ENCODE measurements around the gene NTSR1. TPM values are rescaled to one million over a fixed set of nuclear protein-coding genes. Genes with fewer than 3 reads are reported as not detected.

The NTSR1 gene
- total RNA-seq, 1 experiment from 2014 or later = 44.1 TPM

- in situ Hi-C loops (cut with HindIII; ENCODE audit: low pct_unique_long_range_greater_than_20kb, low sequenced_read_pairs) (no loop called here), intact Hi-C loops (cut with micrococcal nuclease; ENCODE audit: unreplicated experiment) (no loop called here)
- DNase-seq (ENCODE audit: low read depth, low spot score) (no peak), ATAC-seq (no peak)
- BruUV-seq (replicated peaks) = no TSS peak
- no peaks in the 10 kb centered on the region for H3K9me3 ChIP-seq (ENCODE audit: control insufficient read depth, insufficient read depth, low read depth, low read length)
- ChIA-PET CTCF (no interaction called here), POLR2A (interaction anchor here (0.7 kb wide), 2 partner anchors 63 to 241 kb away, joined by 4 to 14 read pairs; no protein-coding TSS in a partner anchor)
- no peaks in the 10 kb centered on the region for H3K36me3 ChIP-seq (ENCODE audit: control insufficient read depth, insufficient read depth, low read length)
- peaks cover 8% of the 10 kb centered on the region for H3K4me1 ChIP-seq (ENCODE audit: control insufficient read depth, insufficient read depth, low read length)
- TF ChIP-seq CTCF (IDR thresholded peaks at IDR 0.05) (no peak), SIN3A (IDR thresholded peaks at IDR 0.05; ENCODE audit: borderline replicate concordance, insufficient read depth, low read depth, low read length) (no peak), REST (IDR thresholded peaks at IDR 0.05; ENCODE audit: insufficient read depth in 1 of 2, low read depth in 2 of 2, low read length in 1 of 2) (no peak), TCF7L2 (IDR thresholded peaks at IDR 0.05; ENCODE audit: low read depth, low read length) (no peak), POLR2AphosphoS5 (IDR thresholded peaks at IDR 0.05; ENCODE audit: low read depth, low read length) (no peak)
- H3K27ac ChIP-seq (ENCODE audit: low read length) = no peak overlapping the region
- no peak overlapping the region for H3K4me3 ChIP-seq (ENCODE audit: low read depth in 2 of 2, low read length in 2 of 2)
- no peaks in the 10 kb centered on the region for H3K27me3 ChIP-seq (ENCODE audit: control insufficient read depth, insufficient read depth, low read length)
These were observed 17.1 kb upstream of the NTSR1 start for GRCh38 chr20:62691487-62691886.

GRCh38 chr20:62692176-62692575, 16.5 kb upstream of the NTSR1 start:
- ChIA-PET CTCF (no interaction called here), POLR2A (no interaction called here)
- TF ChIP-seq REST (IDR thresholded peaks at IDR 0.05; ENCODE audit: insufficient read depth in 1 of 2, low read depth in 2 of 2, low read length in 1 of 2) (no peak), TCF7L2 (IDR thresholded peaks at IDR 0.05; ENCODE audit: low read depth, low read length) (no peak), POLR2AphosphoS5 (IDR thresholded peaks at IDR 0.05; ENCODE audit: low read depth, low read length) (no peak), CTCF (IDR thresholded peaks at IDR 0.05) (no peak), SIN3A (IDR thresholded peaks at IDR 0.05; ENCODE audit: borderline replicate concordance, insufficient read depth, low read depth, low read length) (no peak)
- no peak for ATAC-seq
- intact Hi-C loops (cut with micrococcal nuclease; ENCODE audit: unreplicated experiment) = no loop called here
- in situ Hi-C loops (cut with HindIII; ENCODE audit: low pct_unique_long_range_greater_than_20kb, low sequenced_read_pairs) = no loop called here
- H3K4me3 ChIP-seq (ENCODE audit: low read depth in 2 of 2, low read length in 2 of 2) = no peak overlapping the region
- peaks cover 7% of the 10 kb centered on the region for H3K4me1 ChIP-seq (ENCODE audit: control insufficient read depth, insufficient read depth, low read length)
- no peaks in the 10 kb centered on the region for H3K36me3 ChIP-seq (ENCODE audit: control insufficient read depth, insufficient read depth, low read length)
- no peaks in the 10 kb centered on the region for H3K9me3 ChIP-seq (ENCODE audit: control insufficient read depth, insufficient read depth, low read depth, low read length)
- DNase-seq (ENCODE audit: low read depth, low spot score) = no peak
- no peak overlapping the region for H3K27ac ChIP-seq (ENCODE audit: low read length)
- no peaks in the 10 kb centered on the region for H3K27me3 ChIP-seq (ENCODE audit: control insufficient read depth, insufficient read depth, low read length)
- no TSS peak for BruUV-seq (replicated peaks)

All from Panc1 (cell line).